ENCODE measurements around the gene ANKRD55.
"Not testable (repeated sequence)": the region's sequence is repeated elsewhere in the genome, so short reads cannot be mapped to it uniquely, and the experiment has no call there.

ANKRD55 gene

DNA sequence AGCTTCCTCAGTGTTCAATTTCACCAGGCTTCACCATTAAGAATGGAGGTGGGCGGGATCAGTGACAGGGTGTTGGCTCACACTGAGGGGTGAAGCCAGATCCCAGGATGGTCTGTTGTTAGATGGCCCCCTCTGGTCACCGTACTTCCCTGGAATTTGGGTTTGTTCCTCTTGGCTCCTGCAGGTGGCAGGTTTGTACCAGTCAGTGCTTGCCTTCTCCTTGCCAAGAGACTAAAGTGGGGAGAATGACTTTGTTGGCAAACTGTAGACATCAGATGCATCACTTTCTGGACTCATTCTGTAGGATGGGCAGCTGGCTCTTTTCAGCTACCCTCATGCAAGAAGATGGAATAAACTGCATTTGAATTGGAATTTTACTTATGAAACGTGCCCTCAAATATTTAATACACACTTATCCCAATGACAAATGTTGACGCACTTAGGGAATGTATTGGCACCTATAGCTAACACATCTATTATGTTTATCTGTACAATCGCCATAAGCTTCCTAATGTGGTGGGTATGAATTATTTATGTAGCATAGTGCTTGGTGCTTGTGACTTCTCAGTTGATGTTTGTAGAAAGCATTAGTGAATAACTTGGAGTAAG is 31.4 kb upstream of the ANKRD55 start:
- H3K4me3 ChIP-seq (ENCODE audit: low read depth, low read length), result no peak overlapping the region
- DNase-seq (ENCODE audit: low read depth), result no peak
- TF ChIP-seq, protein P1, sequence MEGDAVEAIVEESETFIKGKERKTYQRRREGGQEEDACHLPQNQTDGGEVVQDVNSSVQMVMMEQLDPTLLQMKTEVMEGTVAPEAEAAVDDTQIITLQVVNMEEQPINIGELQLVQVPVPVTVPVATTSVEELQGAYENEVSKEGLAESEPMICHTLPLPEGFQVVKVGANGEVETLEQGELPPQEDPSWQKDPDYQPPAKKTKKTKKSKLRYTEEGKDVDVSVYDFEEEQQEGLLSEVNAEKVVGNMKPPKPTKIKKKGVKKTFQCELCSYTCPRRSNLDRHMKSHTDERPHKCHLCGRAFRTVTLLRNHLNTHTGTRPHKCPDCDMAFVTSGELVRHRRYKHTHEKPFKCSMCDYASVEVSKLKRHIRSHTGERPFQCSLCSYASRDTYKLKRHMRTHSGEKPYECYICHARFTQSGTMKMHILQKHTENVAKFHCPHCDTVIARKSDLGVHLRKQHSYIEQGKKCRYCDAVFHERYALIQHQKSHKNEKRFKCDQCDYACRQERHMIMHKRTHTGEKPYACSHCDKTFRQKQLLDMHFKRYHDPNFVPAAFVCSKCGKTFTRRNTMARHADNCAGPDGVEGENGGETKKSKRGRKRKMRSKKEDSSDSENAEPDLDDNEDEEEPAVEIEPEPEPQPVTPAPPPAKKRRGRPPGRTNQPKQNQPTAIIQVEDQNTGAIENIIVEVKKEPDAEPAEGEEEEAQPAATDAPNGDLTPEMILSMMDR (IDR thresholded peaks at IDR 0.05; ENCODE audit: low read depth, low read length, missing control alignments), result peak; percentile 68

DNA sequence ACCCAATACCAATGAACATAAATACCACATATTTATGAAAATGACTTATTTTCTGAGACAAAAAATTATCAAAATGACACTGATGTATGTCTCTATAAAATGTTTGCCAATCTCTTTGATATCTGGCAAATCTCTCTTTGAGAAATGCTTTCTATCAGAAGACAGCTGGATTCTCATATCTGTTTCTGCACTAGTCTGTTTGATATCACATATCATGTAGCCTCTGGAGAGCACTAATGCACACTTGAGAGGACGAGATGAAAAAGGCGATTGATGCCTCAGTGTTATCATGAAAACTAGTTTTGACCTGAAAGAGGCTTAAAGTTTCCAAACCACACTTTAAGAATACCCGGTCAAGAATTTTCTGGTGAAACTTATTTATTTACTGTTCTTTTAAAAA is 29.1 kb upstream of the ANKRD55 start:
- TF ChIP-seq, protein P1 (IDR thresholded peaks at IDR 0.05; ENCODE audit: low read depth, low read length, missing control alignments), result no peak
- DNase-seq (ENCODE audit: low read depth), result no peak
- H3K4me3 ChIP-seq (ENCODE audit: low read depth, low read length), result no peak overlapping the region

DNA sequence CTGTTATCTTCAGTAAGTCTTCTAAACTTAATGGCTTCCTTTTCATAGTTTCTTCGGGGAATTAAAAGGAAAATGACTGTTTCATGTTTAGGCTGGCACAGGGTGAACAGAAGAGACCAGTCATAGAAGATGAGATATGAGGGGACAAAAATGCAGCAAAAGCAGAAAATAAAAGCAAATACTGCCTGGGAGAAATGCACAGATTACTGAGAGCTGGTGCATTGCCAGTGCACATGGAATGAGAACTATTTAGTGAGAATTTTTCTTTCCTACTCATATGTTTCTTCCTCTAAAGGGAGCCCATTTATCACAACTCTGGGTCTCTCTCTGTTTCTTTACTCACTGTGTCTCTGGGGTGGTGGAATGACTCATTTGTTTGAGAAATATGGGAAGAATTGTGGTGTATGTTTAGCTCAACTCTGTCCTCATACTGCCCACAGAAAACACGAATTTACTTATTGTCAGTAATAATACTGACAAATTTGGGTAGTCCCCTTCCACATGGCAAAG is 25.9 kb upstream of the ANKRD55 start:
- TF ChIP-seq, protein P1 (IDR thresholded peaks at IDR 0.05; ENCODE audit: low read depth, low read length, missing control alignments), result no peak
- DNase-seq (ENCODE audit: low read depth), result no peak
- H3K4me3 ChIP-seq (ENCODE audit: low read depth, low read length), result no peak overlapping the region

DNA sequence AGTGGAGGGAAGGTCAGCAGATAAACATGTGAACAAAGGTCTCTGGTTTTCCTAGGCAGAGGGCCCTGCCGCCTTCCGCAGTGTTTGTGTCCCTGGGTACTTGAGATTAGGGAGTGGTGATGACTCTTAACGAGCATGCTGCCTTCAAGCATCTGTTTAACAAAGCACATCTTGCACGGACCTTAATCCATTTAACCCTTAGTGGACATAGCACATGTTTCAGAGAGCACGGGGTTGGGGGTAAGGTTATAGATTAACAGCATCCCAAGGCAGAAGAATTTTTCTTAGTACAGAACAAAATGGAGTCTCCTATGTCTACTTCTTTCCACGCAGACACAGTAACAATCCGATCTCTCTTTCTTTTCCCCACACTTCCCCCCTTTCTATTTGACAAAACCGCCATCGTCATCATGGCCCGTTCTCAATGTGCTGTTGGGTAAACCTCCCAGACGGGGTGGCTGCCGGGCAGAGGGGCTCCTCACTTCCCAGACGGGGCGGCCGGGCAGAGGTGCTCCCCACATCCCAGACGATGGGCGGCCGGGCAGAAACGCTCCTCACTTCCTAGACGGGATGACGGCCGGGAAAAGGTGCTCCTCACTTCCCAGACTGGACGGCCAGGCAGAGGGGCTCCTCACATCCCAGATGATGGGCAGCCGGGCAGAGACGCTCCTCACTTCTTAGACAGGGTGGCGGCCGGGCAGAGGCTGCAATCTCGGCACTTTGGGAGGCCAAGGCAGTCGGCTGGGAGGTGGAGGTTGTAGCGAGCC is 24.8 kb upstream of the ANKRD55 start:
- H3K4me3 ChIP-seq (ENCODE audit: low read depth, low read length); DNase-seq (ENCODE audit: low read depth): not testable (repeated sequence)

DNA sequence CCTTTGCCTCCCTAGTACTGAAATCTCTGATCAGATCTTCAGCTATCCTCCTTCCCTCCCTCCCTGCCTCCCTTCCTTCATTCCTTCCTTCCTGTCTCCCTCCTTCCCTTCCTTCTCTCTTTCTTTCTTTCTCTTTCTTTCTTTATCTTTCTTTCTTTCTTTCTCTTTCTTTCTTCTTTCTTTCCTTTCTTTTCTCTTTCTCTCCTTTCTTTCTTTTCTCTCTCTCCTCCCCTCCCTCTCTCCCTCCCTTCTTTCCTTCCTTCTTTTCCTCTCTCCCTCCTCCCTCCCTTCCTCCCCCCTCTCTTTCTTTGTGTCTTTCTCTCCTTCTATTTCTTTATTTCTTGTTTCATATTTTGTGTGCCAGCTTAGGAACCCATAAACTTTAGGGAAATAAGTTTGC is 23.9 kb upstream of the ANKRD55 start:
- no peak overlapping the region for H3K4me3 ChIP-seq (ENCODE audit: low read depth, low read length)
- TF ChIP-seq, protein P1 (IDR thresholded peaks at IDR 0.05; ENCODE audit: low read depth, low read length, missing control alignments), result no peak
- no peak for DNase-seq (ENCODE audit: low read depth)

DNA sequence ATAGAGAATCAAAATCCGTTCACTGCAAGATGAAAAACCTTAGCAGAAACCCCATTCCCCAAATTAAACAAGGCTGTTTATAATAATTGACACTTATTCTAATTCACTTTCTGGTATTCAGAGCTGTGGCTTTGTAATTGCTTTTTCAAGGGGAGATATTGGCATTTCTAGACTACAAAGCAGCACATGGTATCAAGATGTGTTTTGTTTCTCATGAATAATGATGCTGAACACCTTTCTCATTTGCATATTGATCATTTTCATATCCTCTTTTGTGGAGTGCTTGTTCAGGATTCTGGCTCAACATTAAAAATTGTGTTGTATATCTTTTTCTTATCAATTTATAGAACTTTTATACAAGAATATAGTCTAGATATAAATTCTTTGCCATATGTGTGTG is 22.4 kb upstream of the ANKRD55 start:
- DNase-seq (ENCODE audit: low read depth), result no peak
- H3K4me3 ChIP-seq (ENCODE audit: low read depth, low read length), result no peak overlapping the region
- TF ChIP-seq, protein P1 (IDR thresholded peaks at IDR 0.05; ENCODE audit: low read depth, low read length, missing control alignments), result no peak

DNA sequence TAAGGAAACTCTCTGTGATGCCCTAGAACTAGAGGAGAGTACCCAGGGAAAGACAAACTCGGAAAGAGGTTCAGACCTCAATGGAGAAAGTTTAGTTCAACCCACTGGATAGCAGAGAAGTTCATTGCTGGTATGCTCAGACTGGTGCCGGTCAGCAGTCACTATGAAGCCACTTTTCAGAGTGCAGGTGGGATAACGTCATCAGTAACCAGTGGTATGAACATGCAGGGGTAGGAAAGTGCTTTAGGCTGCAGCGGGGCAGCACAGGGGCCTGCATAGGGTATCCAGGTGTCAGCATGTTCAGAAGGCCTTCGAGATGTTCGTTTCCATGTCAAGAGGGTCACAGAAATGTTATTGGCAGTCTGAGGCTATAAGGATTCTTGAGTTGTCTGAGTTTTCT is 20.8 kb upstream of the ANKRD55 start:
- no peak for DNase-seq (ENCODE audit: low read depth)
- no peak overlapping the region for H3K4me3 ChIP-seq (ENCODE audit: low read depth, low read length)
- TF ChIP-seq, protein P1 (IDR thresholded peaks at IDR 0.05; ENCODE audit: low read depth, low read length, missing control alignments), result no peak
